Measurements from ENCODE around the gene RPL31.

Gene RPL31

GRCh38 chr2:100997509-100998234, 4.4 kb upstream of the RPL31 start:
- no peak for DNase-seq

- no peak for DNase-seq
Measured at GRCh38 chr2:100998235-100998573, 3.9 kb upstream of the RPL31 start.

GRCh38 chr2:100999995-101000394, 2.1 kb upstream of the RPL31 start:
- DNase-seq: no peak

GRCh38 chr2:101002562-101003277, 631 bp downstream of the RPL31 start:
- DNase-seq: peak; percentile 52

- DNase-seq: peak; percentile 34
Measured at GRCh38 chr2:101003278-101003775, 1.2 kb downstream of the RPL31 start.

GRCh38 chr2:101004620-101005325, 2.7 kb downstream of the RPL31 start:
- DNase-seq: peak; percentile 8

GRCh38 chr2:101006065-101006715, 4.1 kb downstream of the RPL31 start:
- no peak for DNase-seq

- DNase-seq: no peak
Measured at GRCh38 chr2:101007415-101008345, 5.6 kb downstream of the RPL31 start.

GRCh38 chr2:101011152-101011551, 9.1 kb downstream of the RPL31 start:
- DNase-seq: no peak

GRCh38 chr2:101012054-101012705, 10.1 kb downstream of the RPL31 start:
- DNase-seq: no peak

GRCh38 chr2:101012706-101013181, 10.7 kb downstream of the RPL31 start:
- peak; percentile 55 for DNase-seq

- DNase-seq: no peak
Measured at GRCh38 chr2:101014264-101014857, 12.3 kb downstream of the RPL31 start.

GRCh38 chr2:101017371-101017770, 15.3 kb downstream of the RPL31 start:
- no peak for DNase-seq

GRCh38 chr2:101018934-101019333, 16.8 kb downstream of the RPL31 start:
- DNase-seq: peak; percentile 65

- no peak for DNase-seq
Measured at GRCh38 chr2:101022221-101022620, 20.1 kb downstream of the RPL31 start.

GRCh38 chr2:101023327-101024107, 21.4 kb downstream of the RPL31 start:
- DNase-seq: no peak

GRCh38 chr2:101025561-101025960, 23.5 kb downstream of the RPL31 start:
- DNase-seq: no peak

GRCh38 chr2:101026253-101026701, 24.2 kb downstream of the RPL31 start:
- no peak for DNase-seq

- DNase-seq: no peak
Measured at GRCh38 chr2:101026923-101027469, 24.9 kb downstream of the RPL31 start.

GRCh38 chr2:101027852-101028251, 25.8 kb downstream of the RPL31 start:
- no peak for DNase-seq

Measured in NCI-H82 (cell line).